Measurements from ENCODE around the gene PLB1. TPM values are rescaled to one million over a fixed set of nuclear protein-coding genes. Genes with fewer than 3 reads are reported as not detected.

The PLB1 gene
- polyA plus RNA-seq, 1 experiment: 0.38 TPM

- DNase-seq (ENCODE audit: low read depth): no peak
- Histone ChIP-seq H3K27me3 (ENCODE audit: control insufficient read depth, insufficient read depth, low read length) (peaks cover 27% of the 10 kb centered on the region), H3K4me3 (ENCODE audit: low read depth, low read length) (no peak overlapping the region), H3K36me3 (ENCODE audit: control insufficient read depth, insufficient read depth, low read length) (no peaks in the 10 kb centered on the region)
- POLR2A ChIA-PET: no interaction called here
- TF ChIP-seq, protein P1, sequence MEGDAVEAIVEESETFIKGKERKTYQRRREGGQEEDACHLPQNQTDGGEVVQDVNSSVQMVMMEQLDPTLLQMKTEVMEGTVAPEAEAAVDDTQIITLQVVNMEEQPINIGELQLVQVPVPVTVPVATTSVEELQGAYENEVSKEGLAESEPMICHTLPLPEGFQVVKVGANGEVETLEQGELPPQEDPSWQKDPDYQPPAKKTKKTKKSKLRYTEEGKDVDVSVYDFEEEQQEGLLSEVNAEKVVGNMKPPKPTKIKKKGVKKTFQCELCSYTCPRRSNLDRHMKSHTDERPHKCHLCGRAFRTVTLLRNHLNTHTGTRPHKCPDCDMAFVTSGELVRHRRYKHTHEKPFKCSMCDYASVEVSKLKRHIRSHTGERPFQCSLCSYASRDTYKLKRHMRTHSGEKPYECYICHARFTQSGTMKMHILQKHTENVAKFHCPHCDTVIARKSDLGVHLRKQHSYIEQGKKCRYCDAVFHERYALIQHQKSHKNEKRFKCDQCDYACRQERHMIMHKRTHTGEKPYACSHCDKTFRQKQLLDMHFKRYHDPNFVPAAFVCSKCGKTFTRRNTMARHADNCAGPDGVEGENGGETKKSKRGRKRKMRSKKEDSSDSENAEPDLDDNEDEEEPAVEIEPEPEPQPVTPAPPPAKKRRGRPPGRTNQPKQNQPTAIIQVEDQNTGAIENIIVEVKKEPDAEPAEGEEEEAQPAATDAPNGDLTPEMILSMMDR (IDR thresholded peaks at IDR 0.05; ENCODE audit: insufficient read depth, low read depth, low read length): no peak
- CTCF ChIA-PET: interaction anchor here (0.8 to 1.3 kb wide), 3 partner anchors 19 to 39 kb away, joined by 3 read pairs; no protein-coding TSS in a partner anchor
These were observed 5.3 kb upstream of the PLB1 start for GRCh38 chr2:28490558-28490957.

- CTCF ChIA-PET: interaction anchor here (0.9 to 1.3 kb wide), 2 partner anchors 11 to 24 kb away, joined by 3 read pairs; no protein-coding TSS in a partner anchor
- no peak for DNase-seq (ENCODE audit: low read depth)
- TF ChIP-seq, protein P1 (IDR thresholded peaks at IDR 0.05; ENCODE audit: insufficient read depth, low read depth, low read length): no peak
- POLR2A ChIA-PET: interaction anchor here (0.6 kb wide), 1 partner anchor 1047 kb away, joined by 4 read pairs; no protein-coding TSS in a partner anchor
- H3K27me3 ChIP-seq (ENCODE audit: control insufficient read depth, insufficient read depth, low read length): peaks cover 27% of the 10 kb centered on the region
- H3K36me3 ChIP-seq (ENCODE audit: control insufficient read depth, insufficient read depth, low read length): no peaks in the 10 kb centered on the region
- no peak overlapping the region for H3K4me3 ChIP-seq (ENCODE audit: low read depth, low read length)
These were observed 3.6 kb upstream of the PLB1 start for GRCh38 chr2:28492282-28492681.

DNA sequence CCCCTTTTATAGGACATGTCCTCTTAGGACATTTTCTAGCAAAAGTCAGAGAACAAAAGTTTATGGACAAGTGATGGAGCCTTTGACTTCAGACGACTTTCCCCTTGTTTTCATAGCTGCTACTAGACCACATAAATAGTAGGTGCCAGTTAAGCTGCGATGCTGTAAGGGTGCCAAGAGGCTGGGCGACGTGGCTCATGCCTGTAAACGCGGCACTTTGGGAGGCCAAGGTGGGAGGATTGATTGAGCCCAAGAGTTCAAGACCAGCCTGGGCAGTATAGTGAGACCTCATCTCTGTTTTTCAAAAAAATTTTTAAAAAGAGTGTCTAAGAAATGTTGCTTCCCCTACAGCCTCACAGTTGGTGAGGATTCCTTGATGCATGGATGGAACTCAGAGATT, 2.2 kb upstream of the PLB1 start:
- peaks cover 27% of the 10 kb centered on the region for H3K27me3 ChIP-seq (ENCODE audit: control insufficient read depth, insufficient read depth, low read length)
- ChIA-PET CTCF (interaction anchor here (0.6 to 1.3 kb wide), 2 partner anchors 23 to 592 kb away, joined by 3 read pairs; no protein-coding TSS in a partner anchor), POLR2A (no interaction called here)
- no peaks in the 10 kb centered on the region for H3K36me3 ChIP-seq (ENCODE audit: control insufficient read depth, insufficient read depth, low read length)
- no peak overlapping the region for H3K4me3 ChIP-seq (ENCODE audit: low read depth, low read length)
- TF ChIP-seq, protein P1 (IDR thresholded peaks at IDR 0.05; ENCODE audit: insufficient read depth, low read depth, low read length): no peak
- DNase-seq (ENCODE audit: low read depth): no peak

GRCh38 chr2:28496781-28497180, 921 bp downstream of the PLB1 start:
- TF ChIP-seq, protein P1 (IDR thresholded peaks at IDR 0.05; ENCODE audit: insufficient read depth, low read depth, low read length): no peak
- Histone ChIP-seq H3K4me3 (ENCODE audit: low read depth, low read length) (no peak overlapping the region), H3K27me3 (ENCODE audit: control insufficient read depth, insufficient read depth, low read length) (peaks cover 24% of the 10 kb centered on the region), H3K36me3 (ENCODE audit: control insufficient read depth, insufficient read depth, low read length) (no peaks in the 10 kb centered on the region)
- ChIA-PET CTCF (interaction anchor here (1.2 to 1.3 kb wide), 2 partner anchors 14 to 813 kb away, joined by 3 read pairs; no protein-coding TSS in a partner anchor), POLR2A (no interaction called here)
- no peak for DNase-seq (ENCODE audit: low read depth)

- Histone ChIP-seq H3K27me3 (ENCODE audit: control insufficient read depth, insufficient read depth, low read length) (peaks cover 23% of the 10 kb centered on the region), H3K4me3 (ENCODE audit: low read depth, low read length) (no peak overlapping the region), H3K36me3 (ENCODE audit: control insufficient read depth, insufficient read depth, low read length) (no peaks in the 10 kb centered on the region)
- ChIA-PET CTCF (interaction anchor here (1.2 to 1.3 kb wide), 2 partner anchors 15 to 814 kb away, joined by 3 read pairs; no protein-coding TSS in a partner anchor), POLR2A (no interaction called here)
- DNase-seq (ENCODE audit: low read depth): no peak
- TF ChIP-seq, protein P1 (IDR thresholded peaks at IDR 0.05; ENCODE audit: insufficient read depth, low read depth, low read length): no peak
These were observed 1.3 kb downstream of the PLB1 start for GRCh38 chr2:28497206-28497605.
